Measurements from ENCODE around the gene POLR3B. TPM values are rescaled to one million over a fixed set of nuclear protein-coding genes. Genes with fewer than 3 reads are reported as not detected.

The POLR3B gene
- total RNA-seq, 2 experiments from 2014 or later, result 2.5 to 2.6 TPM

- TF ChIP-seq CTCF (IDR thresholded peaks at IDR 0.05), result no peak
- intact Hi-C loops (cut with DNase I, micrococcal nuclease), result no loop called here
- Mint-ChIP-seq H3K4me3 (no peak overlapping the region), H3K27ac (no peak overlapping the region), H3K9me3 (no peaks in the 10 kb centered on the region), H3K4me1 (ENCODE audit: low read depth) (no peaks in the 10 kb centered on the region), H3K36me3 (ENCODE audit: low read depth) (peaks cover 15% of the 10 kb centered on the region), H3K27me3 (no peaks in the 10 kb centered on the region)
- Histone ChIP-seq H3K27me3 (ENCODE audit: control insufficient read depth in 1 of 2, insufficient read depth in 2 of 2, low read length in 2 of 2) (no peaks in the 10 kb centered on the region), H3K9me3 (ENCODE audit: control insufficient read depth in 1 of 2, insufficient read depth in 1 of 2, low read length in 2 of 2) (no peaks in the 10 kb centered on the region), H3K27ac (ENCODE audit: low read depth in 1 of 2, low read length in 2 of 2) (no peak overlapping the region), H3K4me3 (ENCODE audit: low read length) (no peak overlapping the region), H3K36me3 (ENCODE audit: insufficient read depth, low read length) (no peaks in the 10 kb centered on the region), H3K4me1 (ENCODE audit: insufficient read depth, low read length) (no peaks in the 10 kb centered on the region)
- ATAC-seq (ENCODE audit: poor library complexity) (no peak), DNase-seq (no peak)
- ChIA-PET CTCF (no interaction called here), POLR2A (no interaction called here)
Observed at GRCh38 chr12:106488884-106489283, 131.3 kb downstream of the POLR3B start.

- H3K27me3 Mint-ChIP-seq, result no peaks in the 10 kb centered on the region
- no peaks in the 10 kb centered on the region for H3K9me3 Mint-ChIP-seq
- no peak overlapping the region for H3K27ac Mint-ChIP-seq
- Histone ChIP-seq H3K4me1 (ENCODE audit: insufficient read depth, low read length) (no peaks in the 10 kb centered on the region), H3K36me3 (ENCODE audit: insufficient read depth, low read length) (no peaks in the 10 kb centered on the region), H3K9me3 (ENCODE audit: control insufficient read depth in 1 of 2, insufficient read depth in 1 of 2, low read length in 2 of 2) (no peaks in the 10 kb centered on the region), H3K27ac (ENCODE audit: low read depth in 1 of 2, low read length in 2 of 2) (no peak overlapping the region), H3K27me3 (ENCODE audit: control insufficient read depth in 1 of 2, insufficient read depth in 2 of 2, low read length in 2 of 2) (no peaks in the 10 kb centered on the region), H3K4me3 (ENCODE audit: low read length) (no peak overlapping the region)
- ChIA-PET CTCF (no interaction called here), POLR2A (no interaction called here)
- intact Hi-C loops (cut with DNase I, micrococcal nuclease), result no loop called here
- TF ChIP-seq CTCF (IDR thresholded peaks at IDR 0.05), result no peak
- ATAC-seq (ENCODE audit: poor library complexity) (no peak), DNase-seq (no peak)
- H3K36me3 Mint-ChIP-seq (ENCODE audit: low read depth), result peaks cover 10% of the 10 kb centered on the region
- H3K4me3 Mint-ChIP-seq, result no peak overlapping the region
- H3K4me1 Mint-ChIP-seq (ENCODE audit: low read depth), result no peaks in the 10 kb centered on the region
Observed at GRCh38 chr12:106490264-106490663, 132.7 kb downstream of the POLR3B start.

GRCh38 chr12:106492857-106493256 is 135.3 kb downstream of the POLR3B start:
- Mint-ChIP-seq H3K27ac (no peak overlapping the region), H3K4me1 (ENCODE audit: low read depth) (no peaks in the 10 kb centered on the region), H3K27me3 (no peaks in the 10 kb centered on the region), H3K4me3 (no peak overlapping the region), H3K36me3 (ENCODE audit: low read depth) (peaks cover 23% of the 10 kb centered on the region), H3K9me3 (no peaks in the 10 kb centered on the region)
- no peak for TF ChIP-seq CTCF (IDR thresholded peaks at IDR 0.05)
- ChIA-PET POLR2A (no interaction called here), CTCF (no interaction called here)
- intact Hi-C loops (cut with DNase I, micrococcal nuclease), result no loop called here
- H3K36me3 ChIP-seq (ENCODE audit: insufficient read depth, low read length), result peaks cover 15% of the 10 kb centered on the region
- no peak overlapping the region for H3K27ac ChIP-seq (ENCODE audit: low read depth in 1 of 2, low read length in 2 of 2)
- H3K27me3 ChIP-seq (ENCODE audit: control insufficient read depth in 1 of 2, insufficient read depth in 2 of 2, low read length in 2 of 2), result no peaks in the 10 kb centered on the region
- H3K4me3 ChIP-seq (ENCODE audit: low read length), result no peak overlapping the region
- H3K9me3 ChIP-seq (ENCODE audit: control insufficient read depth in 1 of 2, insufficient read depth in 1 of 2, low read length in 2 of 2), result no peaks in the 10 kb centered on the region
- no peaks in the 10 kb centered on the region for H3K4me1 ChIP-seq (ENCODE audit: insufficient read depth, low read length)
- ATAC-seq (ENCODE audit: poor library complexity) (no peak), DNase-seq (no peak)
